Activated CD4-positive, alpha-beta memory T cell treated with anti-CD3 and anti-CD28 coated beads for 36 hours (primary cell): Measurements from ENCODE around the gene USP17L12. TPM values are rescaled to one million over a fixed set of nuclear protein-coding genes. Genes with fewer than 3 reads are reported as not detected.
"Not testable (repeated sequence)": the region's sequence is repeated elsewhere in the genome, so short reads cannot be mapped to it uniquely, and the experiment has no call there.

Experiments used
- CTCF ChIA-PET: fragments of 350-600 bp; sonication (Branson Sonifier 250); formaldehyde crosslinking; loops from one replicate; lab custom pipeline; 2021; ENCODE audit warnings: antibody characterized with exemption, inconsistent platforms; lab: Charles Lee
- POLR2A ChIA-PET: fragments of 350-600 bp; sonication (Branson Sonifier 250); formaldehyde crosslinking; loops from one replicate; lab custom pipeline; 2021; ENCODE audit warnings: antibody characterized with exemption; lab: Charles Lee
- DNase-seq: peaks from one replicate; pipeline ENCODE4 v3.0.0-alpha.2; 2020
- H3K27ac Mint-ChIP-seq: one replicate; pipeline ENCODE4 v1.8.0; 2021; ENCODE audit warnings: mixed read lengths
- H3K27me3 Mint-ChIP-seq: one replicate; pipeline ENCODE4 v1.8.0; 2021; ENCODE audit warnings: mixed read lengths
- H3K36me3 Mint-ChIP-seq: one replicate; pipeline ENCODE4 v1.8.0; 2021; ENCODE audit warnings: mixed read lengths
- H3K4me1 Mint-ChIP-seq: one replicate; pipeline ENCODE4 v1.8.0; 2021; ENCODE audit warnings: low read depth, mixed read lengths
- H3K4me3 Mint-ChIP-seq: one replicate; pipeline ENCODE4 v1.8.0; 2021; ENCODE audit warnings: mild to moderate bottlenecking, mixed read lengths
- H3K9me3 Mint-ChIP-seq: one replicate; pipeline ENCODE4 v1.8.0; 2021; ENCODE audit warnings: mixed read lengths
- intact Hi-C: fragments of 100-400 bp; cut with micrococcal nuclease; formaldehyde crosslinking; loops from one replicate; pipeline ENCODE4 v1.15.1; 2023
- total RNA-seq, 2 experiments: library from RNA; stranded (reverse); gene quantifications; one replicate each; pipeline ENCODE4 v1.2.3, GENCODE V29; 2021

Gene USP17L12, protein sequence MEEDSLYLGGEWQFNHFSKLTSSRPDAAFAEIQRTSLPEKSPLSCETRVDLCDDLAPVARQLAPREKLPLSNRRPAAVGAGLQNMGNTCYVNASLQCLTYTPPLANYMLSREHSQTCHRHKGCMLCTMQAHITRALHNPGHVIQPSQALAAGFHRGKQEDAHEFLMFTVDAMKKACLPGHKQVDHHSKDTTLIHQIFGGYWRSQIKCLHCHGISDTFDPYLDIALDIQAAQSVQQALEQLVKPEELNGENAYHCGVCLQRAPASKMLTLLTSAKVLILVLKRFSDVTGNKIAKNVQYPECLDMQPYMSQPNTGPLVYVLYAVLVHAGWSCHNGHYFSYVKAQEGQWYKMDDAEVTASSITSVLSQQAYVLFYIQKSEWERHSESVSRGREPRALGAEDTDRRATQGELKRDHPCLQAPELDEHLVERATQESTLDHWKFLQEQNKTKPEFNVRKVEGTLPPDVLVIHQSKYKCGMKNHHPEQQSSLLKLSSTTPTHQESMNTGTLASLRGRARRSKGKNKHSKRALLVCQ
- total RNA-seq = not detected

GRCh38 chr4:9219852-9220251, at the start of gene USP17L12:
TSS of gene USP17L12 (plus strand) at chr4:9220152. CDS start at chr4:9220152, 0 bp downstream.
- POLR2A ChIA-PET, H3K4me1 Mint-ChIP-seq, CTCF ChIA-PET, H3K27me3 Mint-ChIP-seq, H3K27ac Mint-ChIP-seq, H3K36me3 Mint-ChIP-seq, H3K4me3 Mint-ChIP-seq, DNase-seq, H3K9me3 Mint-ChIP-seq, intact Hi-C loops: not testable (repeated sequence)

DNA sequence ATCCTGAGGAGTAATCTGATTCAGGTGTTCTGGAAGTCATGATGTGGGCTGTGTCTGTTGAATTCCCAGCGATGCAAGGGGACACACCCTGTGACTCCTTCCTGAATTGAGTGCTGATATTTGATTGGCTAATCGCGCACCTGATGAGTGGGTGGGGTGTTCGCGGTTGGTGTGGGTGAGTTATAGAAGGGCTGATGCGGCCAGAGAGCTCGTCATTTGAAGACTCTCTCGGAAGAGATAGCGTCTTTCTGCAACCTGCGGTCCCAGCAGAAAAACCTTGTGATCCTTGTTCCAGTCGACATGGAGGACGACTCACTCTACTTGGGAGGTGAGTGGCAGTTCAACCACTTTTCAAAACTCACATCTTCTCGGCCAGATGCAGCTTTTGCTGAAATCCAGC, 9.6 kb upstream of the USP17L12 start, which contains the start of gene USP17L10:
Gene USP17L10, plus strand, starts transcription at position 301 of the 400 bp plus-strand sequence. Its CDS starts 0 bp downstream, at position 301.
- intact Hi-C loops, DNase-seq, CTCF ChIA-PET, POLR2A ChIA-PET, H3K27me3 Mint-ChIP-seq, H3K9me3 Mint-ChIP-seq, H3K36me3 Mint-ChIP-seq, H3K27ac Mint-ChIP-seq, H3K4me3 Mint-ChIP-seq, H3K4me1 Mint-ChIP-seq: not testable (repeated sequence)

- H3K4me1 Mint-ChIP-seq, DNase-seq, POLR2A ChIA-PET, H3K9me3 Mint-ChIP-seq, H3K4me3 Mint-ChIP-seq, intact Hi-C loops, H3K27ac Mint-ChIP-seq, CTCF ChIA-PET, H3K36me3 Mint-ChIP-seq, H3K27me3 Mint-ChIP-seq: not testable (repeated sequence)
Observed at GRCh38 chr4:9214701-9215100, 5.3 kb upstream of the USP17L12 start.

DNA sequence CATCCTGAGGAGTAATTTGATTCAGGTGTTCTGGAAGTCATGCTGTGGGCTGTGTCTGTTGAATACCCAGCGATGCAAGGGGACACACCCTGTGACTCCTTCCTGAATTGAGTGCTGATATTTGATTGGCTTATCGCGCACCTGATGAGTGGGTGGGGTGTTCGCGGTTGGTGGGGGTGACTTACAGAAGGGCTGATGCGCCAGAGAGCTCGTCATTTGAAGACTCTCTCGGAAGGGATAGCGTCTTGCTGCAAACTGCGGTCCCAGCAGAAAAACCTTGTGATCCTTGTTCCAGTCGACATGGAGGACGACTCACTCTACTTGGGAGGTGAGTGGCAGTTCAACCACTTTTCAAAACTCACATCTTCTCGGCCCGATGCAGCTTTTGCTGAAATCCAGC, 4.8 kb upstream of the USP17L12 start, which contains the start of gene USP17L11:
Gene USP17L11, plus strand, starts transcription at position 301 of the 400 bp plus-strand sequence. Its CDS starts 0 bp downstream, at position 301.
- intact Hi-C loops, H3K4me1 Mint-ChIP-seq, POLR2A ChIA-PET, H3K27ac Mint-ChIP-seq, DNase-seq, H3K27me3 Mint-ChIP-seq, CTCF ChIA-PET, H3K4me3 Mint-ChIP-seq, H3K9me3 Mint-ChIP-seq, H3K36me3 Mint-ChIP-seq: not testable (repeated sequence)

GRCh38 chr4:9224596-9224995, 4.6 kb downstream of the USP17L12 start, which contains the start of gene USP17L13:
TSS of gene USP17L13 (plus strand) at chr4:9224896. CDS start at chr4:9224896, 0 bp downstream.
- H3K36me3 Mint-ChIP-seq, H3K27me3 Mint-ChIP-seq, CTCF ChIA-PET, POLR2A ChIA-PET, H3K9me3 Mint-ChIP-seq, H3K4me1 Mint-ChIP-seq, H3K27ac Mint-ChIP-seq, DNase-seq, H3K4me3 Mint-ChIP-seq, intact Hi-C loops: not testable (repeated sequence)

DNA sequence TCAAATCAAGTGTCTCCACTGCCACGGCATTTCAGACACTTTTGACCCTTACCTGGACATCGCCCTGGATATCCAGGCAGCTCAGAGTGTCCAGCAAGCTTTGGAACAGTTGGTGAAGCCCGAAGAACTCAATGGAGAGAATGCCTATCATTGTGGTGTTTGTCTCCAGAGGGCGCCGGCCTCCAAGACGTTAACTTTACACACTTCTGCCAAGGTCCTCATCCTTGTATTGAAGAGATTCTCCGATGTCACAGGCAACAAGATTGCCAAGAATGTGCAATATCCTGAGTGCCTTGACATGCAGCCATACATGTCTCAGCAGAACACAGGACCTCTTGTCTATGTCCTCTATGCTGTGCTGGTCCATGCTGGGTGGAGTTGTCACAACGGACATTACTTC, 10.3 kb downstream of the USP17L12 start:
- H3K4me1 Mint-ChIP-seq, H3K4me3 Mint-ChIP-seq, H3K27me3 Mint-ChIP-seq, H3K36me3 Mint-ChIP-seq, H3K27ac Mint-ChIP-seq, H3K9me3 Mint-ChIP-seq, intact Hi-C loops, POLR2A ChIA-PET, CTCF ChIA-PET, DNase-seq: not testable (repeated sequence)

- DNase-seq, H3K27ac Mint-ChIP-seq, CTCF ChIA-PET, H3K9me3 Mint-ChIP-seq, H3K4me1 Mint-ChIP-seq, intact Hi-C loops, POLR2A ChIA-PET, H3K4me3 Mint-ChIP-seq, H3K27me3 Mint-ChIP-seq, H3K36me3 Mint-ChIP-seq: not testable (repeated sequence)
Observed at GRCh38 chr4:9234085-9234484, 14.1 kb downstream of the USP17L12 start, which contains the start of gene USP17L15. TSS of gene USP17L15 (plus strand) at chr4:9234385. CDS start at chr4:9234385, 0 bp downstream.

- H3K27ac Mint-ChIP-seq, intact Hi-C loops, H3K36me3 Mint-ChIP-seq, H3K4me1 Mint-ChIP-seq, H3K4me3 Mint-ChIP-seq, POLR2A ChIA-PET, H3K9me3 Mint-ChIP-seq, H3K27me3 Mint-ChIP-seq, CTCF ChIA-PET: not testable (repeated sequence)
- peak; percentile 9 for DNase-seq
Observed at GRCh38 chr4:9238461-9238860, 18.5 kb downstream of the USP17L12 start.

DNA sequence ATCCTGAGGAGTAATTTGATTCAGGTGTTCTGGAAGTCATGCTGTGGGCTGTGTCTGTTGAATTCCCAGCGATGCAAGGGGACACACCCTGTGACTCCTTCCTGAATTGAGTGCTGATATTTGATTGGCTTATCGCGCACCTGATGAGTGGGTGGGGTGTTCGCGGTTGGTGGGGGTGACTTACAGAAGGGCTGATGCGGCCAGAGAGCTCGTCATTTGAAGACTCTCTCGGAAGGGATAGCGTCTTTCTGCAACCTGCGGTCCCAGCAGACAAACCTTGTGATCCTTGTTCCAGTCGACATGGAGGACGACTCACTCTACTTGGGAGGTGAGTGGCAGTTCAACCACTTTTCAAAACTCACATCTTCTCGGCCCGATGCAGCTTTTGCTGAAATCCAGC, 23.6 kb downstream of the USP17L12 start, which contains the start of gene USP17L17:
Gene USP17L17, plus strand, starts transcription at position 301 of the 400 bp plus-strand sequence. Its CDS starts 0 bp downstream, at position 301.
- H3K36me3 Mint-ChIP-seq, H3K27ac Mint-ChIP-seq, intact Hi-C loops, POLR2A ChIA-PET, DNase-seq, H3K27me3 Mint-ChIP-seq, CTCF ChIA-PET, H3K4me1 Mint-ChIP-seq, H3K9me3 Mint-ChIP-seq, H3K4me3 Mint-ChIP-seq: not testable (repeated sequence)

DNA sequence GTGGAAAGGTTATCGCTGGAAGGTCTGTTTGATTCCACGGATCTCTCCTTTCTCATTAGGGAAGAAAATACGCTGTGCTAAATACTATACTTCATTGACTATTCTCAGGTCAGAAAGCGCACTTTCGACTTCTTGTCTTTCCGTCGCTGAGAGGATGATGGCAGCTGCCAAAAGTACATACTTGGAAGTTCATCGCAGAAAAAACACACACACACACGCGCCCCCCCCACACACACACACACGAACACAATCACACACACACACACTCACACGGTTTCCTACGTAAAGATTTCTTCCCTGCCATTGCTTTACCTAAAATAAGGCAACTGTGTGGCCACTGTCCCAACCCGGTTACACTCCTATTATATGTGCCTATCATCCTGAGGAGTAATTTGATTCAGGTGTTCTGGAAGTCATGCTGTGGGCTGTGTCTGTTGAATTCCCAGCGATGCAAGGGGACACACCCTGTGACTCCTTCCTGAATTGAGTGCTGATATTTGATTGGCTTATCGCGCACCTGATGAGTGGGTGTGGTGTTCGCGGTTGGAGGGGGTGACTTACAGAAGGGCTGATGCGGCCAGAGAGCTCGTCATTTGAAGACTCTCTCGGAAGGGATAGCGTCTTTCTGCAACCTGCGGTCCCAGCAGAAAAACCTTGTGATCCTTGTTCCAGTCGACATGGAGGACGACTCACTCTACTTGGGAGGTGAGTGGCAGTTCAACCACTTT, 28.2 kb downstream of the USP17L12 start, which contains the start of gene USP17L18:
Gene USP17L18, plus strand, starts transcription at position 678 of the 728 bp plus-strand sequence. Its CDS starts 0 bp downstream, at position 678.
- H3K27me3 Mint-ChIP-seq, H3K9me3 Mint-ChIP-seq, H3K27ac Mint-ChIP-seq, POLR2A ChIA-PET, H3K4me1 Mint-ChIP-seq, H3K36me3 Mint-ChIP-seq, H3K4me3 Mint-ChIP-seq, intact Hi-C loops, CTCF ChIA-PET: not testable (repeated sequence)
- peak; percentile 6 for DNase-seq

DNA sequence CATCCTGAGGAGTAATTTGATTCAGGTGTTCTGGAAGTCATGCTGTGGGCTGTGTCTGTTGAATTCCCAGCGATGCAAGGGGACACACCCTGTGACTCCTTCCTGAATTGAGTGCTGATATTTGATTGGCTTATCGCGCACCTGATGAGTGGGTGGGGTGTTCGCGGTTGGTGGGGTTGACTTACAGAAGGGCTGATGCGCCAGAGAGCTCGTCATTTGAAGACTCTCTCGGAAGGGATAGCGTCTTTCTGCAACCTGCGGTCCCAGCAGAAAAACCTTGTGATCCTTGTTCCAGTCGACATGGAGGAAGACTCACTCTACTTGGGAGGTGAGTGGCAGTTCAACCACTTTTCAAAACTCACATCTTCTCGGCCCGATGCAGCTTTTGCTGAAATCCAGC, 33.1 kb downstream of the USP17L12 start, which contains the start of gene USP17L19:
Gene USP17L19, plus strand, starts transcription at position 301 of the 400 bp plus-strand sequence. Its CDS starts 0 bp downstream, at position 301.
- H3K36me3 Mint-ChIP-seq, intact Hi-C loops, H3K27ac Mint-ChIP-seq, H3K4me1 Mint-ChIP-seq, H3K9me3 Mint-ChIP-seq, H3K27me3 Mint-ChIP-seq, CTCF ChIA-PET, DNase-seq, H3K4me3 Mint-ChIP-seq, POLR2A ChIA-PET: not testable (repeated sequence)

DNA sequence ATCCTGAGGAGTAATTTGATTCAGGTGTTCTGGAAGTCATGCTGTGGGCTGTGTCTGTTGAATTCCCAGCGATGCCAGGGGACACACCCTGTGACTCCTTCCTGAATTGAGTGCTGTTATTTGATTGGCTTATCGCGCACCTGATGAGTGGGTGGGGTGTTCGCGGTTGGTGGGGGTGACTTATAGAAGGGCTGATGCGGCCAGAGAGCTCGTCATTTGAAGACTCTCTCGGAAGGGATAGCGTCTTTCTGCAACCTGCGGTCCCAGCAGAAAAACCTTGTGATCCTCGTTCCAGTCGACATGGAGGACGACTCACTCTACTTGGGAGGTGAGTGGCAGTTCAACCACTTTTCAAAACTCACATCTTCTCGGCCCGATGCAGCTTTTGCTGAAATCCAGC, 37.9 kb downstream of the USP17L12 start, which contains the start of gene USP17L20:
Gene USP17L20, plus strand, starts transcription at position 301 of the 400 bp plus-strand sequence. Its CDS starts 0 bp downstream, at position 301.
- CTCF ChIA-PET, H3K9me3 Mint-ChIP-seq, H3K27me3 Mint-ChIP-seq, H3K36me3 Mint-ChIP-seq, intact Hi-C loops, H3K27ac Mint-ChIP-seq, DNase-seq, H3K4me1 Mint-ChIP-seq, POLR2A ChIA-PET, H3K4me3 Mint-ChIP-seq: not testable (repeated sequence)
